Measurements from ENCODE around the gene UGGT2. TPM values are rescaled to one million over a fixed set of nuclear protein-coding genes. Genes with fewer than 3 reads are reported as not detected.

Gene UGGT2
- total RNA-seq, 2 donors from 2014 or later: 37.2 to 40.9 TPM

DNA sequence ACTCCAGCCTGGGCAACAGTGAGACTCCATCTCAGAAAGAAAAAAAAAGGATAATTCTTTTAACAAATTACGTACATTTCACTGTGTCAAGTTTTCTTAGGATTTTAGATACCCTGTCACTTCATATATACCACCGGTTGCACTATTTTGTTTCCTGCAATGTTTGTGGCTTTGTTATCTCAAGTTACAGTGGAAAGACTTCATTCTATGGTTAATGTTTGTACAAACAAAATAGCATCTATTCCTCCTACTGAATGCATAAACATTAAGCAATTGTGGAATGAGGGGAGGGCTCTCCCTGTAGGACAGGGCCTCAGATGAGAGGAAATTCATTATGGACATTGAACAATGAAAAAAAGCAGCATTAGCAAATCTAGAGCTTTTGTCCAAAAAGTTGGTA lies 256.2 kb downstream of the UGGT2 start:
- Mint-ChIP-seq H3K27ac (no peak overlapping the region), H3K4me1 (no peaks in the 10 kb centered on the region), H3K4me3 (no peak overlapping the region), H3K36me3 (ENCODE audit: low read depth) (peaks cover 32% of the 10 kb centered on the region), H3K27me3 (ENCODE audit: insufficient read depth) (no peaks in the 10 kb centered on the region), H3K9me3 (no peaks in the 10 kb centered on the region)
- 94 to 100% methylated on average over 2 of the region's 2 CpGs for WGBS, 2 experiments (ENCODE audit: insufficient coverage in 1 of 2, insufficient read length in 1 of 2)
- Histone ChIP-seq H3K9ac (ENCODE audit: extremely low read depth, low read length, poor library complexity, severe bottlenecking) (no peak overlapping the region), H3K4me1 (ENCODE audit: control insufficient read depth, insufficient read depth, low read length) (peaks cover 4% of the 10 kb centered on the region), H3K36me3 (ENCODE audit: control insufficient read depth, insufficient read depth, low read length) (peaks cover 29% of the 10 kb centered on the region), H3K27ac (ENCODE audit: low read depth, low read length) (no peak overlapping the region), H3K9me3 (ENCODE audit: control insufficient read depth, low read length) (no peaks in the 10 kb centered on the region), H3K4me3 (ENCODE audit: low read length) (no peak overlapping the region), H3K27me3 (ENCODE audit: control insufficient read depth, insufficient read depth, low read length, poor library complexity, severe bottlenecking) (no peaks in the 10 kb centered on the region)
- TF ChIP-seq, protein P1, sequence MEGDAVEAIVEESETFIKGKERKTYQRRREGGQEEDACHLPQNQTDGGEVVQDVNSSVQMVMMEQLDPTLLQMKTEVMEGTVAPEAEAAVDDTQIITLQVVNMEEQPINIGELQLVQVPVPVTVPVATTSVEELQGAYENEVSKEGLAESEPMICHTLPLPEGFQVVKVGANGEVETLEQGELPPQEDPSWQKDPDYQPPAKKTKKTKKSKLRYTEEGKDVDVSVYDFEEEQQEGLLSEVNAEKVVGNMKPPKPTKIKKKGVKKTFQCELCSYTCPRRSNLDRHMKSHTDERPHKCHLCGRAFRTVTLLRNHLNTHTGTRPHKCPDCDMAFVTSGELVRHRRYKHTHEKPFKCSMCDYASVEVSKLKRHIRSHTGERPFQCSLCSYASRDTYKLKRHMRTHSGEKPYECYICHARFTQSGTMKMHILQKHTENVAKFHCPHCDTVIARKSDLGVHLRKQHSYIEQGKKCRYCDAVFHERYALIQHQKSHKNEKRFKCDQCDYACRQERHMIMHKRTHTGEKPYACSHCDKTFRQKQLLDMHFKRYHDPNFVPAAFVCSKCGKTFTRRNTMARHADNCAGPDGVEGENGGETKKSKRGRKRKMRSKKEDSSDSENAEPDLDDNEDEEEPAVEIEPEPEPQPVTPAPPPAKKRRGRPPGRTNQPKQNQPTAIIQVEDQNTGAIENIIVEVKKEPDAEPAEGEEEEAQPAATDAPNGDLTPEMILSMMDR (conservative IDR thresholded peaks at IDR 0.05): no peak
- DNase-seq: no peak

DNA sequence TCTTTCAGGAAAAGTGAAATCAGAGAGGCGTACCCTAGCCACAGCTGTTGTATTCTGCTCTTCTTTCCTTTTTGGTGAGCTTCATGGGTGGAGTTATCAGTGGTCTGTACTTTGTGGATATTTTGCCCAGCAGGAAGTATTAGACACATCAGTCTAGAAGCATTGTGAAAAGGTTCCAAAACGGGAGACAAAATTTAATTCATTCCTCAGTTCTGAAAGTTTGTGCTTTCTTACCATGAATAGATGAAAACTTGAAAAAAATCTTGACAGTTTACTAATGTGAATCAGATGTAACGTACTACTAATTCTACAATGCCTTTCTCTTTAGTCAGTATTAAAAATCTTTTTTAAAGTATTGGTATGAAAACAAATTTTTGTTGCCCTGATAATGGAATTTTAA lies 259.4 kb downstream of the UGGT2 start:
- WGBS, 2 experiments (ENCODE audit: insufficient coverage in 1 of 2, insufficient read length in 1 of 2): 100% methylated on average over 1 to 2 of the region's 3 CpGs
- H3K36me3 ChIP-seq (ENCODE audit: control insufficient read depth, insufficient read depth, low read length): peaks cover 53% of the 10 kb centered on the region
- Mint-ChIP-seq H3K9me3 (peaks cover 7% of the 10 kb centered on the region), H3K27ac (no peak overlapping the region), H3K4me3 (no peak overlapping the region), H3K4me1 (no peaks in the 10 kb centered on the region), H3K27me3 (ENCODE audit: insufficient read depth) (no peaks in the 10 kb centered on the region), H3K36me3 (ENCODE audit: low read depth) (peaks cover 59% of the 10 kb centered on the region)
- no peak overlapping the region for H3K4me3 ChIP-seq (ENCODE audit: low read length)
- no peak overlapping the region for H3K9ac ChIP-seq (ENCODE audit: extremely low read depth, low read length, poor library complexity, severe bottlenecking)
- H3K27ac ChIP-seq (ENCODE audit: low read depth, low read length): no peak overlapping the region
- no peaks in the 10 kb centered on the region for H3K27me3 ChIP-seq (ENCODE audit: control insufficient read depth, insufficient read depth, low read length, poor library complexity, severe bottlenecking)
- no peak for DNase-seq
- peaks cover 8% of the 10 kb centered on the region for H3K9me3 ChIP-seq (ENCODE audit: control insufficient read depth, low read length)
- TF ChIP-seq, protein P1 (conservative IDR thresholded peaks at IDR 0.05): no peak
- no peaks in the 10 kb centered on the region for H3K4me1 ChIP-seq (ENCODE audit: control insufficient read depth, insufficient read depth, low read length)

- H3K27me3 Mint-ChIP-seq (ENCODE audit: insufficient read depth): no peaks in the 10 kb centered on the region
- no peaks in the 10 kb centered on the region for H3K4me1 Mint-ChIP-seq
- Histone ChIP-seq H3K9me3 (ENCODE audit: control insufficient read depth, low read length) (peaks cover 10% of the 10 kb centered on the region), H3K27ac (ENCODE audit: low read depth, low read length) (no peak overlapping the region), H3K4me1 (ENCODE audit: control insufficient read depth, insufficient read depth, low read length) (no peaks in the 10 kb centered on the region), H3K27me3 (ENCODE audit: control insufficient read depth, insufficient read depth, low read length, poor library complexity, severe bottlenecking) (no peaks in the 10 kb centered on the region), H3K4me3 (ENCODE audit: low read length) (no peak overlapping the region), H3K36me3 (ENCODE audit: control insufficient read depth, insufficient read depth, low read length) (peaks cover 60% of the 10 kb centered on the region), H3K9ac (ENCODE audit: extremely low read depth, low read length, poor library complexity, severe bottlenecking) (no peak overlapping the region)
- H3K36me3 Mint-ChIP-seq (ENCODE audit: low read depth): peaks cover 65% of the 10 kb centered on the region
- H3K9me3 Mint-ChIP-seq: peaks cover 7% of the 10 kb centered on the region
- no peak for DNase-seq
- WGBS, 2 experiments (ENCODE audit: insufficient coverage in 1 of 2, insufficient read length in 1 of 2): 94 to 96% methylated on average over 3 of the region's 3 CpGs
- no peak overlapping the region for H3K27ac Mint-ChIP-seq
- TF ChIP-seq, protein P1 (conservative IDR thresholded peaks at IDR 0.05): no peak
- no peak overlapping the region for H3K4me3 Mint-ChIP-seq
Measured at GRCh38 chr13:95793018-95793555, 260.1 kb downstream of the UGGT2 start.

Data from endodermal cell (in vitro differentiated cells).